Peyer's patch (tissue), 4 donors: ENCODE results near the gene ARID2.

Experiments used
- POLR2A ChIP-seq, 2 donors: fragments of 450-650 bp; IDR thresholded peaks; one replicate each; pipeline ENCODE4 v1.5.1; 2017; ENCODE audit warnings: antibody characterized with exemption in 2 of 2, mild to moderate bottlenecking in 2 of 2, moderate library complexity in 2 of 2
- TF ChIP-seq, protein P1 (sequence below), 6 experiments: fragments of 450-650 bp in 4 of 6; fragments of 200-600 bp in 2 of 6; sonication (generic) in 1 of 6; IDR thresholded peaks; one replicate each; pipeline ENCODE4 v1.5.1; 2017 to 2019; ENCODE audit warnings: antibody characterized with exemption in 6 of 6, mild to moderate bottlenecking in 3 of 6, moderate library complexity in 1 of 6

DNA sequence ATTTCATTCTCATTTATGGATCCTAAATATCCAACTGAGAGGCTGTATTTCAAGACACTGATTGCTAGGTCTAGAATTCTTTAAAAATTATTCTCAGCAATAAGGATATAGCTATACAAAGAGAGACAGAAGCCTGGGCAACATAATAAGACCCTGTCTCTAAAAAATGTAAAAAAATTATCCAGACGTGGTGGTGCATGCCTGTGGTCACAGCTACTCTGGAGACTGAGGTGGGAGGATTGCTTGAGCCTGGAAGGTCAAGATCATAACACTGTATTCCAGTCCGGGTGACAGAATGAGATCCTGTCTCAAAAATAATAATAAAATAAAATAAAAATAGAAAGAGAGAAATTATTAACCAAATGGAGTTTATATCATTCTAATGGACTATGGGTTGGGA lies 20.6 kb upstream of the ARID2 start:
- TF ChIP-seq, protein P1, sequence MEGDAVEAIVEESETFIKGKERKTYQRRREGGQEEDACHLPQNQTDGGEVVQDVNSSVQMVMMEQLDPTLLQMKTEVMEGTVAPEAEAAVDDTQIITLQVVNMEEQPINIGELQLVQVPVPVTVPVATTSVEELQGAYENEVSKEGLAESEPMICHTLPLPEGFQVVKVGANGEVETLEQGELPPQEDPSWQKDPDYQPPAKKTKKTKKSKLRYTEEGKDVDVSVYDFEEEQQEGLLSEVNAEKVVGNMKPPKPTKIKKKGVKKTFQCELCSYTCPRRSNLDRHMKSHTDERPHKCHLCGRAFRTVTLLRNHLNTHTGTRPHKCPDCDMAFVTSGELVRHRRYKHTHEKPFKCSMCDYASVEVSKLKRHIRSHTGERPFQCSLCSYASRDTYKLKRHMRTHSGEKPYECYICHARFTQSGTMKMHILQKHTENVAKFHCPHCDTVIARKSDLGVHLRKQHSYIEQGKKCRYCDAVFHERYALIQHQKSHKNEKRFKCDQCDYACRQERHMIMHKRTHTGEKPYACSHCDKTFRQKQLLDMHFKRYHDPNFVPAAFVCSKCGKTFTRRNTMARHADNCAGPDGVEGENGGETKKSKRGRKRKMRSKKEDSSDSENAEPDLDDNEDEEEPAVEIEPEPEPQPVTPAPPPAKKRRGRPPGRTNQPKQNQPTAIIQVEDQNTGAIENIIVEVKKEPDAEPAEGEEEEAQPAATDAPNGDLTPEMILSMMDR (IDR thresholded peaks at IDR 0.05) = no peak
- TF ChIP-seq POLR2A (IDR thresholded peaks at IDR 0.05) = no peak
